Measurements from ENCODE around the gene FZD10.
A peak's percentile ranks its signal among the peaks of the same experiment; 100 is the strongest.

FZD10 gene

GRCh38 chr12:130155416-130156073 lies 6.7 kb upstream of the FZD10 start:
- no peak for DNase-seq

DNA sequence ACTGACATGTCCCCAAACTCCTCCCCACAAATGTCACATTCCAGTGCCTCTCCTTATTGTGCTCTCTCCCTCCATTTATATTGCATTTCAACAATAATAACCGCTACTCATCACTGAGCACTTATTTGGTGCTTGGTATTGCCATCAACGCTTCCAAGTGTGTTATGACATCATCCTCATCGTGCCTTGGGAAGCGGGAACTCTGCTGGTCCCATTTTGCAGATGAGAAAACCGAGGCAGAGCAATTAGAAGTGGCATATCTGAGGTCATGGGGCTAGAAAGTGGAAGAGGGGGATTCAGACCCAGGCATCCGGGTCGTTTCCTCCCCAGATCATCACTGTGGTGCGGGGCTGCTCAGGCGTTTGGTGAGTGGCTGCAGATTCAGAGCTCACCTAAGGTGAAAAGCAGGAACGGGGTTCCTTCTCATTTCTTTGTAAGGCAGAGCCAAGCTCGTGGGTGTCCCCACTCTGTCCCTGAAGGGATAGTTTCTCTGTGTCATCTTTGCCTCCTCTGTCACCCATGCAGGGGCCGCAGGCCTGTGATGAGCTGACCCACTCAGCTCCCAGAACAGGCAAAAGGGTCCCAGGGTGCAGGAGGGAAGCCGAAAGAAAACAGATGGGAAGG lies 5.5 kb upstream of the FZD10 start:
- no peak for DNase-seq

GRCh38 chr12:130157998-130158753 lies 4.1 kb upstream of the FZD10 start:
- DNase-seq: no peak

GRCh38 chr12:130158754-130159059 lies 3.6 kb upstream of the FZD10 start:
- DNase-seq: no peak

- no peak for DNase-seq
Measured at GRCh38 chr12:130160306-130160705, 2.0 kb upstream of the FZD10 start.

DNA sequence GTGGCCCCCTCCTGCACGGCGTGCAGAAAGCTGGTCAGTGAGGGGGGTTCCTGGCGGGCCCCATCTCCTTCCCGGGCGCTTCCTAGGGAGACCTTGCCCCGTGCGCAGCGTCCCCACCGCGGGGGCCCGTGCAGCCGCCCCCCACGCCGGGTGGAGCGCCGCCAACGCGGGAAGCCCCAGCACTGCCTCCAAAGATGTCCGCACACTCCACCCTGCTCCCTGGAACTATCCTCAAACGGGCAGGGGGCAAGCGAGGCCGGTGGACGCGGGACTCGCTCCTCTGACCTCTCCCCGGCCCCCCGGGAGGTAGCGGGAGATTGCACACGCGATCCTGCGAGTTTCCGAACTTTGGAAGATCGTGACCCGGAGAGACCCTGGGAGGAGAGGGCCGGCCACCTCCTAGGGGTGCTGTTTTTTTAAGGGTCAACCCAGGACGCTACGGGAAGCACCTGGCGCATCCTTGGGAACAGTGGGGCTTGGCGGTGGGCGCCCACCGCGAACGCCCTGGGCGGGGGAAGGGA lies 1.5 kb upstream of the FZD10 start:
- no peak for DNase-seq

DNA sequence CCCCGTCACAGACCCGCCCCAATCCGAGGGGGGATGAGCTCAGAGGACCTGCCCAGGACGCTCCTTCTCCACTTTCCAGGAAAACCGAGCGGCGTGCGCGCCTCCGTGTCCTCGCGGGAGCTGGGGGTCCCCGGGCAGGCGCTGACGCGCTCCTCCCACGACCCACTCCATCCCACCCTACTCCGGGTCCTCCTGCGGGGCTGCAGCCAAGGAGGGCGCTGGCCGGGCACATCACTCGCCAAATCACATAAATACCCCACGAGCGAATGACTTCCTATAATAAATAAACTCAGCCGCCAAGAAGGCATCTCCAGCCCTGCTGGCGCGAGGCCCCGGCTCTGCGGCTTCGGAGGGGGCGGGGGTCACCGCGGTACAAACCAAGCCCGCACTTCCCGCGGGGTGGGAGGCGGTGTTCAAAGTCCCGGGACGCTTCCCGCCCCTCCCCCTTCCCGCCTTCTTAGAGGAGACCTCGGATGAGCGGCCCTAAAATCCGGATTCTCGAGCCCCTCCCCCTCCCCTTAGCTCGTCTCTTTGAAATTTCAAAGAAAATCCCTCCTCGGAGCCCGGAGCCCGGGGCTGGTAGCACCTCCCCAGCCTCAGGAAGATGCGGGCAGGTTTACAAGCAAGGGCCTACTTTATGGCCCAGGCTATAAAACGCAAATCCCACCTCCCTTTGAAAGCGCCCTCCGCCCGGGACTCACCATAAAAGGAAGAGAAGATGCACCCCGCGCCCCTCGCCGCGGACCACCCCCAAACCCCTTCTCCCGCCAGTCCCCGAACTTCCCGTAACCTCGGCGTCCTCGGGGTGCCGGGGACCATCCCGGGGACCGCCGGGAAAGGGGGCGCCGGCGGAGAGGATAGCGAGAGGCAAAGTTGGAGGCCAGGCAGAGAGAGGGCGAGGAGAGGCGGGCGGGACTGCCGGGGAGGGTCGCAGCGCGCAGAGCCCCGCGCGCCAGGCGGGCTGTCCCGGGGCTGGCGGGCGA lies 712 bp upstream of the FZD10 start:
- peak; percentile 25 for DNase-seq

DNA sequence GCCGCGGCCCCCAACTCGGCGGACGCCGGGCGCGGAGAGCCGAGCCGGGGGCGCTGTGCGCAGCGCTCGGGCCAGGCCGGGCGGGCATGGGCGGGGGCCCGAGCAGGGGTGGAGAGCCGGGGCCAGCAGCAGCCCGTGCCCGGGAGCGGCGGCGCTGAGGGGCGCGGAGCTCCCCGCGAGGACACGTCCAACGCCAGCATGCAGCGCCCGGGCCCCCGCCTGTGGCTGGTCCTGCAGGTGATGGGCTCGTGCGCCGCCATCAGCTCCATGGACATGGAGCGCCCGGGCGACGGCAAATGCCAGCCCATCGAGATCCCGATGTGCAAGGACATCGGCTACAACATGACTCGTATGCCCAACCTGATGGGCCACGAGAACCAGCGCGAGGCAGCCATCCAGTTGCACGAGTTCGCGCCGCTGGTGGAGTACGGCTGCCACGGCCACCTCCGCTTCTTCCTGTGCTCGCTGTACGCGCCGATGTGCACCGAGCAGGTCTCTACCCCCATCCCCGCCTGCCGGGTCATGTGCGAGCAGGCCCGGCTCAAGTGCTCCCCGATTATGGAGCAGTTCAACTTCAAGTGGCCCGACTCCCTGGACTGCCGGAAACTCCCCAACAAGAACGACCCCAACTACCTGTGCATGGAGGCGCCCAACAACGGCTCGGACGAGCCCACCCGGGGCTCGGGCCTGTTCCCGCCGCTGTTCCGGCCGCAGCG lies 639 bp downstream of the FZD10 start:
- peak; percentile 36 for DNase-seq

DNA sequence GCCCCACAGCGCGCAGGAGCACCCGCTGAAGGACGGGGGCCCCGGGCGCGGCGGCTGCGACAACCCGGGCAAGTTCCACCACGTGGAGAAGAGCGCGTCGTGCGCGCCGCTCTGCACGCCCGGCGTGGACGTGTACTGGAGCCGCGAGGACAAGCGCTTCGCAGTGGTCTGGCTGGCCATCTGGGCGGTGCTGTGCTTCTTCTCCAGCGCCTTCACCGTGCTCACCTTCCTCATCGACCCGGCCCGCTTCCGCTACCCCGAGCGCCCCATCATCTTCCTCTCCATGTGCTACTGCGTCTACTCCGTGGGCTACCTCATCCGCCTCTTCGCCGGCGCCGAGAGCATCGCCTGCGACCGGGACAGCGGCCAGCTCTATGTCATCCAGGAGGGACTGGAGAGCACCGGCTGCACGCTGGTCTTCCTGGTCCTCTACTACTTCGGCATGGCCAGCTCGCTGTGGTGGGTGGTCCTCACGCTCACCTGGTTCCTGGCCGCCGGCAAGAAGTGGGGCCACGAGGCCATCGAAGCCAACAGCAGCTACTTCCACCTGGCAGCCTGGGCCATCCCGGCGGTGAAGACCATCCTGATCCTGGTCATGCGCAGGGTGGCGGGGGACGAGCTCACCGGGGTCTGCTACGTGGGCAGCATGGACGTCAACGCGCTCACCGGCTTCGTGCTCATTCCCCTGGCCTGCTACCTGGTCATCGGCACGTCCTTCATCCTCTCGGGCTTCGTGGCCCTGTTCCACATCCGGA lies 1.4 kb downstream of the FZD10 start:
- no peak for DNase-seq

GRCh38 chr12:130164216-130164542 lies 1.9 kb downstream of the FZD10 start:
- no peak for DNase-seq

- peak; percentile 36 for DNase-seq
Measured at GRCh38 chr12:130164936-130165335, 2.7 kb downstream of the FZD10 start.

- DNase-seq: no peak
Measured at GRCh38 chr12:130166306-130166705, 4.0 kb downstream of the FZD10 start.

DNA sequence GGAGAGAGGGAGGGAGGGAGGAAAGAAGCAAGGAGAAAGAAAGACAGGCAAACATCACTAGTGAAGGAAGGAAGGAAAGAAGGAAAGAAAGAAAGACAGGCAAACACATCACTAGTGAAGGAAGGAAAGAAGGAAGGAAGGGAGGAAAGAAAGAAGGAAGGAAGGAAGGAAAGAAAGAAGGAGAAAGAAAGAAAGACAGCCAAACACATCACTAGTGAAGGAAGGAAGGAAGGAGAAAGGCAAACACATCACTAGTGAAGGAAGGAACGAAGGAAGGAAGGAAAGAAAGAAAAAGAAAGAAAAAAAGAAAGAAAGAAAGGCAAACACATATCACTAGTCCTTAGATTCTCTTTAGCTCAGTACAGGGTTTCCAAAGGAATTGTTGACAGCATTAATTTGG lies 5.3 kb downstream of the FZD10 start:
- DNase-seq: no peak

GRCh38 chr12:130169256-130169655 lies 7.0 kb downstream of the FZD10 start:
- no peak for DNase-seq

DNA sequence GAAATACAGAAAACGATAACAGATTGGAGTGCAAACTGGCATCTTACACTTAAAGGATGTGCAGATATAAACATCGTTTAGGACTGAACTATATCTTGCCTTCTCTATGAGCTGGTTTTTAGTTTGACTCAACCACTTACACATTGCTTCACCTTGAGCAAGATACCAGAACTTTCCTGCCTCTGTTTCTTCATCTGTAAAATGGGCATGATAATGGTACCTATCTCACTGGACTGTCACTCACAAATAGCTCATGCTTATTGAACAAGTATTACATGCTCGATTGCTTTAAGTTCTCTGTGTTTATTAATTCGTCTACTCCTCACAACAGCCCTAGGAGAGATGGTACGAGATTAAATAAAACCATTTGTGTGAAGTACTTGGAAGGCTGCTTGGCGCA lies 7.7 kb downstream of the FZD10 start:
- no peak for DNase-seq

DNA sequence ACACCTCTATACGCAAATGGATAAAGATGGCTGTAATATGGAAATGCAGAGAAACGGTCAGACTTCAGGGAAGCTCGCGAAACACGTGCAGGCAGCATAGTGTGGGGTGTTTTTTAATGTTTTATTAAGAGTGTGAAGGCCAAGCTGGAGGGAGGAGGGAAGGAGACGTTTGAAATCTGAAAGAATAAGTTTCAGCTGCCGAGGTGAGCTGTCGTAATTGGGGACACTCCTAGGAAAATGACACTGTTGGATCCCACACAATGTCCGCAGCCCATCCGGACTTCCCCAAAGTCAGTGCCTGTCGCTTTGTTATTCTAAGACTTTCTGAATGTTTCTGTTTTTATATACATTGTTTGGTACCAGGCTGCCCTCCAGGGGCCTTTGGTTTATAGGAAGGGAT lies 8.3 kb downstream of the FZD10 start:
- no peak for DNase-seq

GRCh38 chr12:130177635-130178242 lies 15.5 kb downstream of the FZD10 start:
- peak; percentile 22 for DNase-seq

- DNase-seq: no peak
Measured at GRCh38 chr12:130178282-130178681, 16.0 kb downstream of the FZD10 start.

DNA sequence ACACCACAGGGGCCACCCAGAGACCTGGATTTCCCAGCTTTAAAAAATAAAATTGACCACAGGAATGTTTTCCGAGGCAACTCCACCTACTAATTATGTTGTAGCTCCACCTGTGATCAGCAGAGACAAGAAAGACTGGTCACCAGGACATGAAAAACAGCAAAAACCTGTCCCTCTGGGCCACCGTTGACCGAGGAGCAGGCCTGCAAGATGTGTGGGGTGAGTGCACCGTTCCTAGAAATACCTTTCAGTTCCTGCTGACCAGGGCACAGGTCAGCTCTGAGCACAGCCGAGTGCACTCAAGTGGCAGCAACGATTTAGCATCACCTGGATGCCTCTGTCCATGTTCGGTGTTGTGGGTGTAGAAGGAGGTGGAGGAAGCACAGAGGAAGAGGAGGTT lies 16.9 kb downstream of the FZD10 start:
- DNase-seq: no peak

GRCh38 chr12:130179621-130180020 lies 17.4 kb downstream of the FZD10 start:
- no peak for DNase-seq

GRCh38 chr12:130181211-130181610 lies 18.9 kb downstream of the FZD10 start:
- DNase-seq: no peak
